Measurements from ENCODE around the gene TEX55. TPM values are rescaled to one million over a fixed set of nuclear protein-coding genes. Genes with fewer than 3 reads are reported as not detected.
"Not testable (repeated sequence)": the region's sequence is repeated elsewhere in the genome, so short reads cannot be mapped to it uniquely, and the experiment has no call there.

TEX55 gene
- total and polyA plus RNA-seq, 7 experiments from 2014 or later = not detected

DNA sequence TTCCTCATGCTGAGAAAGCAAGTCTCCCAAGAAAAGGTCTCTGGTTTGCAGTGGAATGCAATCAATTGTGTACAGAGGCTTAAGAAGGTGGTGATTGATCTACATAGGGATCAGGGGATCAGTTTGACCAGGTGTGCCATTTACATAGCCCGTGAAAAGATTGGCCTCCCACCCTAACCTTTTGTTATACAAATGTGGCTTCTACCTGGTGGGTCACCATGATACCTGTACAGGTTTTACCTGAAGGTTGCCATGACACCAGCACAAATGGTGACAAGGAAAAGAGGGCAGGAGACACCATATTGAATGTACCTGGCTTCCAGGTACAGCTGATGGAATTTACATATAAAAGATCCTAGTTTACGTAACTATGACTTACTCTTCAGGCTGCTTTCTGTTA is 25.5 kb upstream of the TEX55 start:
- peaks cover 6 to 33% (median 17%) of the 10 kb centered on the region in 11 donors for H3K9me3 Mint-ChIP-seq

DNA sequence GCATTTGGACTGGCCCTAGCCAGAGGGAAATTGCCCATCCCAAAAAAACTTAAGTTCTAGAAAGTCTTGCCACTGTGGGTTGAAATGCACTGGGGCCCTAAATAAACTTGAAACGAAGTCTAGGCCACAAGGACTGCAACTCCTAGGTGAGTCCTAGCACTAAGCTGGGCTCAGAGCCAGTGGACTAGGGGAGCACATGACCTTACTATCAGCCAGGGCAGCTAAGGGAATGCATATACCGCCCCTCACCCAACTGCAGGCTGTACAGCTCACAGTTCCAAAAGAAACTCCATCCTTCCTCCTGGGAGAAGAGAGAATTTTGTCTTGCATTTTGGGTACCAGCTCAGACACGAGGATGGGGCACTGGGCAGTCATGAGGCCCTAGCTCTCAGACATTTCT is 23.6 kb upstream of the TEX55 start:
- Mint-ChIP-seq H3K27me3 (peaks cover 0 to 23% (median 14%) of the 10 kb centered on the region in 5 donors), H3K4me3 (no peak overlapping the region), H3K27ac (no peak overlapping the region), H3K4me1 (peaks cover 0 to 2% (median 0%) of the 10 kb centered on the region in 7 donors), H3K9me3 (peaks cover 6 to 24% (median 12%) of the 10 kb centered on the region in 11 donors), H3K36me3 (peaks cover 0 to 11% (median 7%) of the 10 kb centered on the region in 5 donors)
- POLR2A ChIA-PET = no interaction called here
- intact Hi-C loops (cut with micrococcal nuclease) = no loop called here
- Histone ChIP-seq H3K9me3 (ENCODE audit: control insufficient read depth in 2 of 3, low read length in 3 of 3) (no peaks in the 10 kb centered on the region), H3K4me1 (ENCODE audit: control insufficient read depth in 2 of 2, insufficient read depth in 2 of 2, low read length in 2 of 2) (no peaks in the 10 kb centered on the region), H3K27ac (ENCODE audit: low read depth, low read length) (no peak overlapping the region), H3K27me3 (ENCODE audit: control insufficient read depth in 2 of 2, insufficient read depth in 2 of 2, low read length in 2 of 2) (no peaks in the 10 kb centered on the region), H3K4me3 (ENCODE audit: low read length) (no peak overlapping the region), H3K36me3 (ENCODE audit: control insufficient read depth in 2 of 3, insufficient read depth in 3 of 3, low read length in 3 of 3) (no peaks in the 10 kb centered on the region)
- CTCF ChIA-PET = no interaction called here
- DNase-seq (no peak), ATAC-seq (no peak)

More for the DNA sequence above, 25.5 kb upstream of the TEX55 start:
- no peak for ATAC-seq
- Histone ChIP-seq H3K4me3 (ENCODE audit: low read length) (no peak overlapping the region), H3K9me3 (ENCODE audit: control insufficient read depth in 2 of 3, low read length in 3 of 3) (no peaks in the 10 kb centered on the region), H3K36me3 (ENCODE audit: control insufficient read depth in 2 of 3, insufficient read depth in 3 of 3, low read length in 3 of 3) (no peaks in the 10 kb centered on the region), H3K4me1 (ENCODE audit: control insufficient read depth in 2 of 2, insufficient read depth in 2 of 2, low read length in 2 of 2) (no peaks in the 10 kb centered on the region), H3K27me3 (ENCODE audit: control insufficient read depth in 2 of 2, insufficient read depth in 2 of 2, low read length in 2 of 2) (no peaks in the 10 kb centered on the region), H3K27ac (ENCODE audit: low read depth, low read length) (no peak overlapping the region)
- intact Hi-C loops (cut with micrococcal nuclease) = no loop called here
- no peak overlapping the region for H3K4me3 Mint-ChIP-seq
- H3K36me3 Mint-ChIP-seq = peaks cover 0 to 17% (median 7%) of the 10 kb centered on the region in 5 donors
- POLR2A ChIA-PET = no interaction called here
- no peak overlapping the region for H3K27ac Mint-ChIP-seq
- H3K27me3 Mint-ChIP-seq = peaks cover 0 to 29% (median 17%) of the 10 kb centered on the region in 5 donors
- no peak for DNase-seq
- peaks cover 0 to 2% (median 0%) of the 10 kb centered on the region in 7 donors for H3K4me1 Mint-ChIP-seq
- CTCF ChIA-PET = no interaction called here

DNA sequence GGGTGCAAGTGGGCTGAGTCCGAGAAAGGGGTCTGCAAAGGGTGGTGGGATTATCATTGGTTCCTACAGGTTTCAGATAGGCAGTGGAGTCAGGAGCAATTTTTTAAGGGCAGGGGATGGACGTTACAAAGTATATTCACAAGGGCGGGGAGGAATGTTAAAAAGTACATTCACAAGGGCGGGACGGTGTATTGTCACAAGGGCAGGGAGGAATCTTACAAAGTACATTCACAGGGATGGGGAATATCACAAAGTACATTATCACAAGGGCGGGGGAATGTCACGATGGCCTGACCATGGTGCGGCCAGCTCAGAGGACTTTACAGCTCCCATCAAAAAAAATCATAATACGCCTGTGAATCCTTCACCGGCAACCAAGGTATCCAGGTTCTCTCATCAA is 20.6 kb upstream of the TEX55 start:
- Mint-ChIP-seq H3K36me3 (peaks cover 0 to 4% (median 0%) of the 10 kb centered on the region in 5 donors), H3K9me3 (peaks cover 0 to 2% (median 0%) of the 10 kb centered on the region in 11 donors), H3K4me3 (no peak overlapping the region), H3K27ac (no peak overlapping the region), H3K4me1 (peaks cover 0 to 2% (median 0%) of the 10 kb centered on the region in 7 donors), H3K27me3 (peaks cover 0 to 18% (median 7%) of the 10 kb centered on the region in 5 donors)
- no peak for DNase-seq
- Histone ChIP-seq H3K27ac (ENCODE audit: low read depth, low read length) (no peak overlapping the region), H3K4me3 (ENCODE audit: low read length) (no peak overlapping the region), H3K4me1 (ENCODE audit: control insufficient read depth in 2 of 2, insufficient read depth in 2 of 2, low read length in 2 of 2) (no peaks in the 10 kb centered on the region), H3K27me3 (ENCODE audit: control insufficient read depth in 2 of 2, insufficient read depth in 2 of 2, low read length in 2 of 2) (no peaks in the 10 kb centered on the region), H3K36me3 (ENCODE audit: control insufficient read depth in 2 of 3, insufficient read depth in 3 of 3, low read length in 3 of 3) (no peaks in the 10 kb centered on the region), H3K9me3 (ENCODE audit: control insufficient read depth in 2 of 3, low read length in 3 of 3) (no peaks in the 10 kb centered on the region)
- ChIA-PET CTCF (interaction anchor here (0.9 to 1.3 kb wide), 2 partner anchors 17 to 116 kb away, joined by 3 to 4 read pairs; partner anchors contain the start of gene B4GALT4), POLR2A (no interaction called here)
- intact Hi-C loops (cut with micrococcal nuclease) = no loop called here
- ATAC-seq = no peak

GRCh38 chr3:119125742-119126504 is 20.0 kb upstream of the TEX55 start:
- Mint-ChIP-seq H3K36me3 (peaks cover 0 to 3% (median 0%) of the 10 kb centered on the region in 5 donors), H3K4me1 (peaks cover 0 to 5% (median 3%) of the 10 kb centered on the region in 7 donors), H3K4me3 (no peak overlapping the region), H3K9me3 (peaks cover 0 to 3% (median 0%) of the 10 kb centered on the region in 11 donors), H3K27ac (no peak overlapping the region), H3K27me3 (peaks cover 2 to 18% (median 7%) of the 10 kb centered on the region in 5 donors)
- Histone ChIP-seq H3K27me3 (ENCODE audit: control insufficient read depth in 2 of 2, insufficient read depth in 2 of 2, low read length in 2 of 2) (no peaks in the 10 kb centered on the region), H3K9me3 (ENCODE audit: control insufficient read depth in 2 of 3, low read length in 3 of 3) (no peaks in the 10 kb centered on the region), H3K36me3 (ENCODE audit: control insufficient read depth in 2 of 3, insufficient read depth in 3 of 3, low read length in 3 of 3) (no peaks in the 10 kb centered on the region), H3K4me1 (ENCODE audit: control insufficient read depth in 2 of 2, insufficient read depth in 2 of 2, low read length in 2 of 2) (no peaks in the 10 kb centered on the region), H3K27ac (ENCODE audit: low read depth, low read length) (no peak overlapping the region), H3K4me3 (ENCODE audit: low read length) (no peak overlapping the region)
- DNase-seq (no peak), ATAC-seq (no peak)
- POLR2A ChIA-PET = no interaction called here
- CTCF ChIA-PET = no interaction called here
- intact Hi-C loops (cut with micrococcal nuclease) = no loop called here

GRCh38 chr3:119130291-119130690 is 15.7 kb upstream of the TEX55 start:
- H3K4me3 ChIP-seq (ENCODE audit: low read length); H3K9me3 ChIP-seq (ENCODE audit: control insufficient read depth in 2 of 3, low read length in 3 of 3); POLR2A ChIA-PET; DNase-seq; intact Hi-C loops (cut with micrococcal nuclease); H3K36me3 ChIP-seq (ENCODE audit: control insufficient read depth in 2 of 3, insufficient read depth in 3 of 3, low read length in 3 of 3); H3K27ac Mint-ChIP-seq; H3K27ac ChIP-seq (ENCODE audit: low read depth, low read length); H3K4me1 Mint-ChIP-seq; H3K4me1 ChIP-seq (ENCODE audit: control insufficient read depth in 2 of 2, insufficient read depth in 2 of 2, low read length in 2 of 2); H3K27me3 ChIP-seq (ENCODE audit: control insufficient read depth in 2 of 2, insufficient read depth in 2 of 2, low read length in 2 of 2); ATAC-seq; H3K4me3 Mint-ChIP-seq; CTCF ChIA-PET: not testable (repeated sequence)
- peaks cover 0 to 13% (median 3%) of the 10 kb centered on the region in 5 donors for H3K36me3 Mint-ChIP-seq
- H3K27me3 Mint-ChIP-seq = peaks cover 1 to 17% (median 7%) of the 10 kb centered on the region in 5 donors
- peaks cover 0 to 11% (median under 1%) of the 10 kb centered on the region in 11 donors for H3K9me3 Mint-ChIP-seq

DNA sequence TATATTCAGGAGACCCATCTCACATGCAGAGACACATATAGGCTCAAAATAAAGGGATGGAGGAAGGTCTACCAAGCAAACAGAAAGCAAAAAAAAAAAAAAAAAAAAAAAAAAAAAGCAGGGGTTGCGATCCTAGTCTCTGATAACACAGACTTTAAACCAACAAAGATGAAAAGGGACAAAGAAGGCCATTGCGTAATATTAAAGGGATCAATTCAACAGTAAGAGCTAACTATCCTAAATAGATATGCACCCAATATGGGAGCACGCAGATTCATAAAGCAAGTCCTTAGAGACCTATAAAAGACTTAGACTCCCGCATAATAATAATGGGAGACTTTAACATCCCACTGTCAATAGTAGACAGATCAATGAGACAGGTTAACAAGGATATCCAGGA is 13.7 kb upstream of the TEX55 start:
- H3K27ac ChIP-seq (ENCODE audit: low read depth, low read length); H3K4me1 Mint-ChIP-seq; DNase-seq; POLR2A ChIA-PET; H3K4me1 ChIP-seq (ENCODE audit: control insufficient read depth in 2 of 2, insufficient read depth in 2 of 2, low read length in 2 of 2); ATAC-seq; H3K4me3 Mint-ChIP-seq; H3K36me3 ChIP-seq (ENCODE audit: control insufficient read depth in 2 of 3, insufficient read depth in 3 of 3, low read length in 3 of 3); H3K27ac Mint-ChIP-seq; H3K4me3 ChIP-seq (ENCODE audit: low read length); H3K27me3 ChIP-seq (ENCODE audit: control insufficient read depth in 2 of 2, insufficient read depth in 2 of 2, low read length in 2 of 2); H3K9me3 ChIP-seq (ENCODE audit: control insufficient read depth in 2 of 3, low read length in 3 of 3); intact Hi-C loops (cut with micrococcal nuclease): not testable (repeated sequence)
- Mint-ChIP-seq H3K36me3 (peaks cover 0 to 13% (median 0%) of the 10 kb centered on the region in 5 donors), H3K27me3 (peaks cover 0 to 12% (median 7%) of the 10 kb centered on the region in 5 donors), H3K9me3 (peaks cover 0 to 11% (median 2%) of the 10 kb centered on the region in 11 donors)
- CTCF ChIA-PET = interaction anchor here (0.6 kb wide), 1 partner anchor 652 kb away, joined by 3 read pairs; no protein-coding TSS in a partner anchor
